ENCODE results near the gene SLC2A13.

GRCh38 chr12:40068416-40068815 lies 37.5 kb downstream of the SLC2A13 start:
- TF ChIP-seq POLR2AphosphoS5 (IDR thresholded peaks at IDR 0.05; ENCODE audit: low read depth, low read length) (no peak), POLR2A (IDR thresholded peaks at IDR 0.05; ENCODE audit: low read depth, low read length) (no peak)
